ENCODE data around the gene TRAF1. TPM values are rescaled to one million over a fixed set of nuclear protein-coding genes. Genes with fewer than 3 reads are reported as not detected.

TRAF1 gene
- total and polyA plus RNA-seq, 4 donors: 3.9 to 23.1 (median 6.1) TPM

GRCh38 chr9:120923620-120924328 lies 2.8 kb downstream of the TRAF1 start:
- DNase-seq (no peak), ATAC-seq (ENCODE audit: insufficient read depth, low FRiP score) (no peak)
- Histone ChIP-seq H3K9ac (ENCODE audit: insufficient read depth in 1 of 2, low read length in 2 of 2) (no peak overlapping the region), H3K4me1 (ENCODE audit: control insufficient read depth in 5 of 5, insufficient read depth in 5 of 5, low read length in 5 of 5) (peaks cover under 1 to 38% (median 9%) of the 10 kb centered on the region in 5 donors), H3K4me3 (no peak overlapping the region), H3K27ac (ENCODE audit: low read depth in 1 of 2, low read length in 1 of 2) (no peak overlapping the region), H3K36me3 (ENCODE audit: control insufficient read depth in 4 of 4, insufficient read depth in 4 of 4, low read length in 4 of 4) (peaks cover 0 to 2% (median 0%) of the 10 kb centered on the region in 4 donors), H3K9me3 (ENCODE audit: control insufficient read depth in 4 of 4, insufficient read depth in 3 of 4, low read length in 3 of 4) (peaks cover 0 to 1% (median 0%) of the 10 kb centered on the region in 4 donors), H3K27me3 (ENCODE audit: control insufficient read depth in 3 of 3, insufficient read depth in 3 of 3, low read length in 2 of 3) (no peaks in the 10 kb centered on the region)
- TF ChIP-seq CTCF (IDR thresholded peaks at IDR 0.05; ENCODE audit: control extremely low read depth, extremely low read depth): no peak
- 91 to 96% methylated on average over 11 of the region's 11 CpGs for WGBS, 2 donors

DNA sequence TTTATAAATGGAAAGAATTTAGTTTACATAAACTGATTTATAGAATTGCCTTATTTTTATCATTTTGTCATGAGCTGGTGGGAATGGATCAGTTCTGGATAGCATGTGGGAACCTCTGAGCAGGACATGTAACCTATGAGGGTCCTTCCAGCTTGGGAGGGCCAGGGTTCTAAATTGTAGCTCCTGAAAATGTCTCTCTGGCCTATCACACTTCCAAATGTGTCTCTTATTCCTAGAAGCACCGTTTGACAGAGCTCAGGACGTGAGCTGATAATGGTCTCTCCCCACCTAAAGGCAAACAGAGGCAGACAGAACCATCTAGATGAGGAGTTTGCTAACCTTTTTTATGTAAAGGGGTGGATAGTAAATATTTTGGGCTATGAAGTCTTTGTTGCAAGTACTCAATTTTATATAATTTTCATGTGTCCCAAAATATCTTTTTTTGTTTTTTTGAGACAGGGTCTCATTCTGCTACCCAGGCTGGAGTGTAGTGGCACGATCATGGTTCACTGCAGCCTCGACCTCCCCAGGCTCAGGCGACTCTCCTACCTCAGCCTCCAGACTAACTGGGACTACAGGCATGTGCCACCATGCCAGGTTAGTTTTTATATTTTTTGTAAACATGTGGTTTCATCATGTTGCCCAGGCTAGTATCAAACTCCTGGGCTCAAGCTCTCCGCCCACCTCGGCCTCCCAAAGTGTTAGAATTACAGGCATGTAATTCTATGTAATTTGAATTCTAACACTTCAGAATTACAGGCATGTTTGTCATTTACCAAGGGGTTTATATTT lies 4.0 kb downstream of the TRAF1 start:
- H3K36me3 ChIP-seq (ENCODE audit: control insufficient read depth in 4 of 4, insufficient read depth in 4 of 4, low read length in 4 of 4): peaks cover 0 to 2% (median 0%) of the 10 kb centered on the region in 4 donors
- H3K9me3 ChIP-seq (ENCODE audit: control insufficient read depth in 4 of 4, insufficient read depth in 3 of 4, low read length in 3 of 4): no peaks in the 10 kb centered on the region
- DNase-seq (no peak), ATAC-seq (ENCODE audit: insufficient read depth, low FRiP score) (no peak)
- peaks cover 2 to 34% (median 10%) of the 10 kb centered on the region in 5 donors for H3K4me1 ChIP-seq (ENCODE audit: control insufficient read depth in 5 of 5, insufficient read depth in 5 of 5, low read length in 5 of 5)
- H3K27ac ChIP-seq (ENCODE audit: low read depth in 1 of 2, low read length in 1 of 2): no peak overlapping the region
- H3K27me3 ChIP-seq (ENCODE audit: control insufficient read depth in 3 of 3, insufficient read depth in 3 of 3, low read length in 2 of 3): no peaks in the 10 kb centered on the region
- no peak overlapping the region for H3K9ac ChIP-seq (ENCODE audit: insufficient read depth in 1 of 2, low read length in 2 of 2)
- no peak for TF ChIP-seq CTCF (IDR thresholded peaks at IDR 0.05; ENCODE audit: control extremely low read depth, extremely low read depth)
- 70 to 90% methylated on average over 7 of the region's 7 CpGs for WGBS, 2 donors
- H3K4me3 ChIP-seq: no peak overlapping the region

DNA sequence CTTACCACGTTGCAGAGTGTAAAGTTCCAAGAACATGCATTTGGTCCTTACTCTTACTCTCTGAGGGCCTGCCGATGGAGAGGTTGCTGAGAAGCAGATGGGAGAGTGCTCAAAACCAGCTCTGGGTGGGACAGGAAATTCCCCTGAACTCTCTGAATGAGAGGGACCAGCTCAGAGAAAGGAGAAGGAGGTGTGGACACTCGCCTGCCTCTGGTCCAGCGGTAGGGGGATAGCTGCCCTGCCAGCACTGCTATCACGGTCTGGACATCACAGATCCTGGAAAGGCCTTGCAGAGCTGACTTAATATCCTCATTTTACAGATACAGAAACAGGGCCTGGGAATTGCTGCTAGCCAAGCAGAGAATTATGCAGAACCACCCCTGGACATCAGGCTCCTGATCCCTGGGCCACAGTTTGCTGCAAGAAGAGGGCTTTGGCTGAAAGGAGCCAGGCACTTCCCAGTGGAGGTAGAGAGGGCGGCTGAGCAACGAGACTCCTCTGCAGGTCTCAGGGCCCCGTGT lies 4.9 kb downstream of the TRAF1 start:
- TF ChIP-seq CTCF (IDR thresholded peaks at IDR 0.05; ENCODE audit: control extremely low read depth, extremely low read depth): no peak
- WGBS, 2 donors: 65 to 69% methylated on average over 8 of the region's 8 CpGs
- DNase-seq: peak in 1 of 3 donors; percentile 27
- H3K9ac ChIP-seq (ENCODE audit: insufficient read depth in 1 of 2, low read length in 2 of 2): no peak overlapping the region
- peaks cover 0 to 2% (median 0%) of the 10 kb centered on the region in 4 donors for H3K36me3 ChIP-seq (ENCODE audit: control insufficient read depth in 4 of 4, insufficient read depth in 4 of 4, low read length in 4 of 4)
- H3K4me3 ChIP-seq: no peak overlapping the region
- peaks cover 0 to 37% (median 14%) of the 10 kb centered on the region in 5 donors for H3K4me1 ChIP-seq (ENCODE audit: control insufficient read depth in 5 of 5, insufficient read depth in 5 of 5, low read length in 5 of 5)
- H3K27me3 ChIP-seq (ENCODE audit: control insufficient read depth in 3 of 3, insufficient read depth in 3 of 3, low read length in 2 of 3): no peaks in the 10 kb centered on the region
- no peak for ATAC-seq (ENCODE audit: insufficient read depth, low FRiP score)
- no peak overlapping the region for H3K27ac ChIP-seq (ENCODE audit: low read depth in 1 of 2, low read length in 1 of 2)
- H3K9me3 ChIP-seq (ENCODE audit: control insufficient read depth in 4 of 4, insufficient read depth in 3 of 4, low read length in 3 of 4): peaks cover 0 to 2% (median 1%) of the 10 kb centered on the region in 4 donors
